Epithelial cell of proximal tubule (primary cell): ENCODE measurements around the gene GPC5. TPM values are rescaled to one million over a fixed set of nuclear protein-coding genes. Genes with fewer than 3 reads are reported as not detected.

Experiments
- DNase-seq: peaks from one replicate; pipeline ENCODE4 v3.0.0-alpha.2; 2011; ENCODE audit warnings: low read depth
- H3K4me3 ChIP-seq: 2 replicates; pipeline ENCODE4 v1.5.1; 2011; ENCODE audit warnings: low read depth, mild to moderate bottlenecking, low read length
- total RNA-seq: library from RNA; depleted of rRNA; stranded (reverse); fragments of >200 nt; gene quantifications from 2 replicates; pipeline ENCODE4 v1.2.3, GENCODE V29; 2015
- TF ChIP-seq, protein P1 (sequence below): conservative IDR thresholded peaks from 2 replicates; pipeline ENCODE4 v1.5.1; 2012; ENCODE audit warnings: low read depth, mild to moderate bottlenecking, low read length

Gene GPC5
- total RNA-seq, 1 donor from 2014 or later: not detected

DNA sequence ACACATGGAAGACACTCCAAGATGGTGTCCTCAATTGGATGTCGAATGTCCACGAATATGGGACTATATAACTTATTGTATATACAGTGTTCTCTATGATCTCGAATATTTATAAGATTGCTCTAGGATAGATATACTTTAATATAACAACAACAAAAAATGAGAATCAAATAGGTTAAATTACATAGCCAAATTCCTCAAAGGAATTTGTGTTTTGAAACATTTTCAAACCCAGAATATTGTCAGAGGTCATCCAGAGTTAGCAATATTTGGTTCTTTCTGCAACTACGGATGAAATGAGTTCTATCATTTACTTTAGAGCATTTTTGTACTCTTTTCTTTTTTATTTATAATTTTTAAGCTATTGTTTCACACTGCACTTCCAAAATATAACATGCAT lies 857.8 kb downstream of the GPC5 start:
- TF ChIP-seq, protein P1, sequence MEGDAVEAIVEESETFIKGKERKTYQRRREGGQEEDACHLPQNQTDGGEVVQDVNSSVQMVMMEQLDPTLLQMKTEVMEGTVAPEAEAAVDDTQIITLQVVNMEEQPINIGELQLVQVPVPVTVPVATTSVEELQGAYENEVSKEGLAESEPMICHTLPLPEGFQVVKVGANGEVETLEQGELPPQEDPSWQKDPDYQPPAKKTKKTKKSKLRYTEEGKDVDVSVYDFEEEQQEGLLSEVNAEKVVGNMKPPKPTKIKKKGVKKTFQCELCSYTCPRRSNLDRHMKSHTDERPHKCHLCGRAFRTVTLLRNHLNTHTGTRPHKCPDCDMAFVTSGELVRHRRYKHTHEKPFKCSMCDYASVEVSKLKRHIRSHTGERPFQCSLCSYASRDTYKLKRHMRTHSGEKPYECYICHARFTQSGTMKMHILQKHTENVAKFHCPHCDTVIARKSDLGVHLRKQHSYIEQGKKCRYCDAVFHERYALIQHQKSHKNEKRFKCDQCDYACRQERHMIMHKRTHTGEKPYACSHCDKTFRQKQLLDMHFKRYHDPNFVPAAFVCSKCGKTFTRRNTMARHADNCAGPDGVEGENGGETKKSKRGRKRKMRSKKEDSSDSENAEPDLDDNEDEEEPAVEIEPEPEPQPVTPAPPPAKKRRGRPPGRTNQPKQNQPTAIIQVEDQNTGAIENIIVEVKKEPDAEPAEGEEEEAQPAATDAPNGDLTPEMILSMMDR: no peak
- no peak overlapping the region for H3K4me3 ChIP-seq
- no peak for DNase-seq

DNA sequence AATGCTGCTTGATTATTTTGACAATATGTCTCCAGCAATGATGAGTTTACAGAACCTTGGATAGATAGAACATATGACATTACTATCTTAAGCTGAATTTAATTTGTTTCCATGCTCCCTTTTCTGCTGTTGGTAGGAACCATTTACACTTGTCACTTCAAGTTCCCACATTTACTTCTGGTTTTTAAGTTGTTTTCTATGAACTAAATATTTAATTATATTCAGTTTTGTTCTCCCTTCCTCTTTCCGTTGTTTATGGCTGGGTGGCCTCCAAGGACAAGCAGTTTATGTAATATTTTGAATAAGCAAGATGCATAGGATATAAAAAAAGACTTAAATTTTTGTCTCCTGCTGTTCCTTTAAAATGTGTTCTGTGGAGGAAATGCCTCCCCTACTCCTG lies 860.6 kb downstream of the GPC5 start:
- TF ChIP-seq, protein P1: no peak
- DNase-seq: no peak
- no peak overlapping the region for H3K4me3 ChIP-seq

DNA sequence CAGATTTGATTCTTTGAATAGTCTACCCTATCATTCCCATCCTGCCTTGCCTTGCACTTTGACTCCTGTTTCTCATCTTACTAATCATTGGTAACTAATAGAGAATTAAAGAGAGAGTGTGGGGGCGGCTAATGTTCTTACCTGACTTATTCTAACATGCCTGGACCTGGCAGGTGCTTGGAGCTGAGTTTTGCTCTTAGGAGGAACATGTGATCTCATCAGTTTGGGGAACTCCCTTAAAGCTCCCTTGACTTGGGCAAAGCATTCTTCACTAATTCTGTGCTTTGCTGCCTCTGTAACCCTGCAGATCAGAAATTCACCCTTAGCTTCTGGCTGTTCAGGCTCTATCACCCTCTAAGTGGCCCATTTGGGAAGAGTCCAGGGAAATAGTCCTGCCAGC lies 861.1 kb downstream of the GPC5 start:
- TF ChIP-seq, protein P1: no peak
- H3K4me3 ChIP-seq: no peak overlapping the region
- no peak for DNase-seq

DNA sequence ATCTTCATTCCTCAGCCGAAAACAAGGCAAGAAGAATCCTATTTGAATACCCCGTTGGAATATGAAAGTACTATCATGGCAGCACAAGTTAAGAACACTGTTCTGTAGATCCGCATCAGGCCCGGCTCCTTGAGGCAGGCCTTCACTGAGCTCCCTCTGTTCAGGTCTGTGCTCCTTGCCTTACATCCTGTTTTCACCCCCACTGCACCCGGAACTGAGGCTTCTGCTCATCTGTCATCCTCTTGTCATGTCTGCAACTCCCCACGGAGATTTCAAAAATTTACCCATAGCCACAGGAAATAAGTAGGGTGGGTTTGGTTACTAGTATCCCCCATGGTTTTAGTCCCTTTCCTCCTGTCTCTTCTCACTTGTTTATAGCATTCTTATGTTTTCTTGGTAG lies 861.9 kb downstream of the GPC5 start:
- TF ChIP-seq, protein P1: no peak
- H3K4me3 ChIP-seq: no peak overlapping the region
- no peak for DNase-seq

DNA sequence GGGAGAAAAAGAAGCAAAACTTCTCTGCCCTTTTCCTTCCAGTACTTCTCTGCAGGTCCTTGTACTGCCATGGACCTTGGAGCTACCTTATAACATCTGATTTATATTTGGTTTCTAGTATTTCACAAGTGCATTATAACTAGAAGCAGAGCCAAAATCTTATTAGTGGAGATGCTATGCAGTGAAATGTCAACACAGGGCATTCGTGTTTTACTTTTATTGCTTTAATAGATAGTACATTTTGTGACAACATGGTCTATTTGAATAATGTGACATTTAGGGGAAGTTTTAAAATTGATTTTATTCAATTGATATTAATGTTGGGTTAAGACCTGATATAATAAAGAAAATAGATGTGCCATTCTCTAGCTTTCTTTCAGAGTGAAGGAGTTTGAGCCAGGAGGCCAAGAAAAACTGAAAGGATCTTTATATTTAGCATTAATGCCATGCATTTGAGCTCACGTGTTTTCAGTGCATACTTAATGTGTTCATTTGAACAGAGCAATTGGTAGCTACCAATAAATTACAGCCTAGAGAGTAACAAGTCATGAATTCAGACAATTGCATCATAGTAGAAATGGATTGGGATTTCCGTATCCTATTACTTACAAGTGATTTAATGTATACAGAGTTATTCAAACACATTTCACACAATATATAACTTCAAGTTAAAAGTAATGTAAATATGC lies 863.8 kb downstream of the GPC5 start:
- DNase-seq: no peak
- TF ChIP-seq, protein P1: no peak
- H3K4me3 ChIP-seq: no peak overlapping the region

DNA sequence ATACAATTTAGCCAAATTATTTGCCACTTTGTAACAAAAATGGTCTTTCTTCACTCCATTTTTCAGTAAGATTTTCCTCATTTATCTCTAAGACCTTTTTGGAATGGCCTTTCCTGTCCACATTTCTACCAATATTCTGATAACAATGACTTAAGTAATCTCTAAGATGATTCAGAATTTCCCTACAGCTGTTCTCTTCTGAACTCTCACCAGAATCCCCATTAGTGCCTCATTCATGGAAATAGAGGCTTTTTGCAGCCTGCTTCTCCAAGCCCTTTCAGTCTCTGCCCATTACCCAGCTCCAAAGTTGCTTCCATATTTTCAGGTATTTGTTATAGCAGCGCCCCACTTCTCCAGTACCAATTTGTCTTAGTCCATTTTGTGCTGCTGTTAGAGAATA lies 867.0 kb downstream of the GPC5 start:
- no peak for DNase-seq
- H3K4me3 ChIP-seq: no peak overlapping the region
- TF ChIP-seq, protein P1: no peak

DNA sequence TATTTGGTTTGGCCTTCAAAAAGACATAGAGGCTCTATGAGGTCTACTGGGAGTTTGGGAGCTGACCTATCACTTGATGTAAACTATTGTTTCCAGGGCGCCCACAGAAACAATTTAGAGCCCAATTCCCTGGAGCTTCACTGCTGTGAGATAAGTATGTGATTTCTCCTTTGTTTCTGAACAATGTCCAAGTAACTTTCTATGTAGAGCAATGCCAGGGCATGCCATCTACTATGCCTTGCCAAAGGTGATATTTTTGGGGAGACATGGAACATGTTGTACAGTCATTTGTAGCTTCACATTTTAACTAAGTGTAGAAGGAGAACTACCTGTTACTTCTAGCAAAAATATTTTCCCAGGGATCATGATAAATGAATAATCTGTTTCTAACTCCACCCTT lies 872.6 kb downstream of the GPC5 start:
- no peak for DNase-seq
- TF ChIP-seq, protein P1: no peak
- H3K4me3 ChIP-seq: no peak overlapping the region
